Panc1 (cell line): ENCODE results near the gene ASTN2.

Source experiments
- CTCF ChIP-seq: fragments of 450-650 bp; IDR thresholded peaks from 2 replicates; pipeline ENCODE4 v1.5.1; 2017; ENCODE audit warnings: mild to moderate bottlenecking
- POLR2AphosphoS5 ChIP-seq: IDR thresholded peaks from 2 replicates; pipeline ENCODE4 v1.6.1; 2012; ENCODE audit warnings: mild to moderate bottlenecking, low read depth, low read length, moderate library complexity
- SIN3A ChIP-seq: IDR thresholded peaks from 2 replicates; pipeline ENCODE4 v1.6.1; 2012; ENCODE audit warnings: low read depth, mild to moderate bottlenecking, low read length, moderate library complexity, borderline replicate concordance; ENCODE audit not compliant: insufficient read depth
- TCF7L2 ChIP-seq: IDR thresholded peaks from 2 replicates; pipeline ENCODE4 v1.6.1; 2011; ENCODE audit warnings: mild to moderate bottlenecking, low read depth, low read length, inconsistent platforms
- TF ChIP-seq, protein P1 (sequence below), 2 experiments: IDR thresholded peaks; 2 replicates each; pipeline ENCODE4 v1.6.1; 2011 to 2012; ENCODE audit warnings: low read depth in 2 of 2, control low read depth in 1 of 2, low read length in 1 of 2, mild to moderate bottlenecking in 1 of 2, moderate library complexity in 1 of 2; ENCODE audit not compliant: insufficient read depth in 1 of 2

- TF ChIP-seq CTCF (no peak), POLR2AphosphoS5 (no peak), TCF7L2 (no peak), SIN3A (no peak)
- TF ChIP-seq, protein P1, sequence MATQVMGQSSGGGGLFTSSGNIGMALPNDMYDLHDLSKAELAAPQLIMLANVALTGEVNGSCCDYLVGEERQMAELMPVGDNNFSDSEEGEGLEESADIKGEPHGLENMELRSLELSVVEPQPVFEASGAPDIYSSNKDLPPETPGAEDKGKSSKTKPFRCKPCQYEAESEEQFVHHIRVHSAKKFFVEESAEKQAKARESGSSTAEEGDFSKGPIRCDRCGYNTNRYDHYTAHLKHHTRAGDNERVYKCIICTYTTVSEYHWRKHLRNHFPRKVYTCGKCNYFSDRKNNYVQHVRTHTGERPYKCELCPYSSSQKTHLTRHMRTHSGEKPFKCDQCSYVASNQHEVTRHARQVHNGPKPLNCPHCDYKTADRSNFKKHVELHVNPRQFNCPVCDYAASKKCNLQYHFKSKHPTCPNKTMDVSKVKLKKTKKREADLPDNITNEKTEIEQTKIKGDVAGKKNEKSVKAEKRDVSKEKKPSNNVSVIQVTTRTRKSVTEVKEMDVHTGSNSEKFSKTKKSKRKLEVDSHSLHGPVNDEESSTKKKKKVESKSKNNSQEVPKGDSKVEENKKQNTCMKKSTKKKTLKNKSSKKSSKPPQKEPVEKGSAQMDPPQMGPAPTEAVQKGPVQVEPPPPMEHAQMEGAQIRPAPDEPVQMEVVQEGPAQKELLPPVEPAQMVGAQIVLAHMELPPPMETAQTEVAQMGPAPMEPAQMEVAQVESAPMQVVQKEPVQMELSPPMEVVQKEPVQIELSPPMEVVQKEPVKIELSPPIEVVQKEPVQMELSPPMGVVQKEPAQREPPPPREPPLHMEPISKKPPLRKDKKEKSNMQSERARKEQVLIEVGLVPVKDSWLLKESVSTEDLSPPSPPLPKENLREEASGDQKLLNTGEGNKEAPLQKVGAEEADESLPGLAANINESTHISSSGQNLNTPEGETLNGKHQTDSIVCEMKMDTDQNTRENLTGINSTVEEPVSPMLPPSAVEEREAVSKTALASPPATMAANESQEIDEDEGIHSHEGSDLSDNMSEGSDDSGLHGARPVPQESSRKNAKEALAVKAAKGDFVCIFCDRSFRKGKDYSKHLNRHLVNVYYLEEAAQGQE (IDR thresholded peaks at IDR 0.05; ENCODE audit: insufficient read depth in 1 of 2, low read depth in 2 of 2, low read length in 1 of 2): no peak
Observed at GRCh38 chr9:116596646-116597045, 818.2 kb downstream of the ASTN2 start.
